ENCODE measurements around the gene ARV1.

GRCh38 chr1:230937371-230937770, 41.5 kb upstream of the ARV1 start:
- TF ChIP-seq FOXM1 (IDR thresholded peaks at IDR 0.05; ENCODE audit: borderline replicate concordance) (no peak), PKNOX1 (IDR thresholded peaks at IDR 0.05) (no peak), FOXA1 (IDR thresholded peaks at IDR 0.05) (no peak), SP1 (IDR thresholded peaks at IDR 0.05) (no peak), SUZ12 (IDR thresholded peaks at IDR 0.05) (no peak), BHLHE40 (IDR thresholded peaks at IDR 0.05; ENCODE audit: borderline replicate concordance) (no peak), HDGF (IDR thresholded peaks at IDR 0.05; ENCODE audit: borderline replicate concordance) (no peak), NFRKB (IDR thresholded peaks at IDR 0.05) (no peak), CTBP1 (IDR thresholded peaks at IDR 0.05; ENCODE audit: borderline replicate concordance) (no peak)

All from HEK293T (cell line).